Stimulated activated CD4-positive, alpha-beta T cell treated with anti-CD3 and anti-CD28 coated beads, Interleukin-4, amount 100 ng/mL, for 4 hours (primary cell): ENCODE data around the gene CTDSP2.

Source experiments
- DNase-seq, 2 experiments: peaks; one replicate each; pipeline ENCODE4 v3.0.0-alpha.2; 2020

Gene CTDSP2

DNA sequence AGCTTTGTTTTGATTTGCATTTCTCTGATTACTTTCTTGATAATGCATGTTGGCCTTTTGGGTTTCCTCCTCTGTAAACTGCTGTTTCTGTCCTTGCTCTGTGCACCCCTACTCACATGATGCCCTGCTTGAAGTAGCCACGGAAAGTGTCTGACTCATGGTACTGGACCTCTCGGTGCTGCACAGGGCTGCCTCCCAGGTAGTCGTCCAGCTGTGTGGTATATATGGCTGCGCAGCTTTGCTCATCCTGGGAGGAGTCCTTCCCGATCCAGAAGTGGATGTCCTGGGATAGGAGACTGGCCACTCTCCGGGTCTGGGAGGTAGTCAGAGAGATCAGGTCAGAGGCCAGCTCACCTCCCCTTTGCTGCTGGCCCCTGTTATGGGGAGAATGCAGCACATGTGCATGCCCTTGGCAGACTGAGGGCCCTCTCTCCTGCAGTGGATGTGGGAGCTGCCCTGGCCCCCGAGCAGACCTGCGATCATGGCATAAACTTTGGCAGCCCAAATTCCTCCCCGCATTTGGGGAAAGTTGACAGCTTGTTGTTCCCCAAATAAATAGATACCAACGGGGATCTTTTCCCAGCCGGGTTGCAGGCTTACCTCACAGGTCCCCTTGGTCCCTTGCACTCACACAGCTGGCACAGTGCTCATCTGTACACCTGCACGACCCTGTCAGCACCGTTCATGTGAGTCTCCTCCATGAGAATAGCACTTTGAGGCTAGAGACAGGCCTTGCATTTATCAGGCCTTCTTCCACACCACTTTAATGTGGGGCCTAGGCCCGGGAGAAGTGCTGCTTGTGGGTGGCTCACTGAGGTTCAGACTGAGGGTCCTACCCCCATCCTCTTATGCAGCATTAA lies 33.2 kb downstream of the CTDSP2 start:
- no peak for DNase-seq

DNA sequence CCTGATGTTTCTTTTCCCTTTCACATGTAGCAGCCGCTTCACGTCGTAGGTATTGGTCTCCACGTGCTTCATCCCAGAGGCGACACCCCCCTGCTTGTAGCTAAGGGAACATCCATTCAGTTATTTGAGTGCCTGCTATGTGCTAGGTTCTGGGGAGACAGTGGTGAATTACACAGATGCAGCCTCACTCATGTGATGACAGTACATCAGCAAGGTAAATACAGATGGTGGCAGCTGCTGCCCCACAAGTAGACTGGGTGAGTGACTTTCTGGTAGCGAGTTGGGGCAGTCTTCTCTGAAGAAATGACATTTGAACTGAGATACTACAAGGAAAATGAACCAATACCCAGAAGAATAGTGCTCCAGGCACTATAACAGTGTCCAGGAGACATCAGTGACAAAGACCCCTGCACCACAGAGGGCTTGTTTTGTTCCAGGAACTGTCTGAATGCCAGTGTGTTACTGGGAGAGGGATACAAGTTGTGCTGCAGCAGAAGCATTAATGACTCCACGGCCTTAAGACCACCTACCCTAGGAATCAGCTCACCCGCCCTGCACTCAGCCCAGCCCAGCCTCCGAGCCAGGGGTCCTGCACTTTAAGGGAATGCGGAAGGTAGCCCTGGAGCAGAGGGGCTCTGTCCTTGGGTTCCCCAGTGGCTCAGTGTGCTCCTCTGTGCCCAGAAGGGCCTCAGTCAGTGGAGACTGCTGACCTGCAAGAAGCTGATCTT lies 35.3 kb downstream of the CTDSP2 start:
- no peak for DNase-seq

DNA sequence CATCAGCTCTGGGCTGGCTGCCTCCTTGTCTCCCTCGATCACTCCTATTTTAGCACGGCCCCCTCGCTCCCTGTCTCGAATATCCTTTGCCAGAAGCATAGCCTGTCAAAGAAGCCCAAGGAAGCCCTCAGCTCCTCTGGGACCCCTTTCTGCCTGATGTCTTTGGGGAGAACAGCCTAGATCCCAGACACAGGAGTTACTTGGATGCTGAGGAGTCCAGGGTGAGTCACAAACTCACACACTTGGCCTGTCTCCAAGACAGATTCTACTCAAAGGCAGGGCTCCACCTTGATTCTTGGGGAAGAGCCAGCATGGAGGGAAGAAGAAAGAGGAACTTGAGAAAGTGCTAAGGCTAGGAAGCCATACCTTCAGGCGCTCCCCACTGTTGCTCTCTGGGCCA lies 36.1 kb downstream of the CTDSP2 start:
- no peak for DNase-seq

DNA sequence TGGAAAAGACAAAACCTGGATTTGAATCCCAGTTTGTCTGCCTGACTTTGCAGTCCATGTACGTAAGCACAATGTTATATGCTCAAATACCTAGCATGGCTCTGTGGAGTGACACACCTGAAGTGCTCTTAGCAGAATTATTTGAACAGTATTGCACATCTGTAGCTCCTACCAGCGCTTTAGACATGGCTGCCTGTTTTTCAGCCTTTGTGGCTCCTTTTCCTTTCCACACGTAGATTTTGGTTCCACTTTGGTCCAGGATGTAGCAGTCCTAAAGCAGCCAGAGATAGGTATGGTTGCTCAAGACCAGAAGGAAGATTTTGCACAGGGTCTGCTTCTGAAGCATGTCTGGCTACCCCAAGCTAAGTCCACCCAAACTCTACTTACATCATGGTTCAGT lies 37.1 kb downstream of the CTDSP2 start:
- DNase-seq: no peak

DNA sequence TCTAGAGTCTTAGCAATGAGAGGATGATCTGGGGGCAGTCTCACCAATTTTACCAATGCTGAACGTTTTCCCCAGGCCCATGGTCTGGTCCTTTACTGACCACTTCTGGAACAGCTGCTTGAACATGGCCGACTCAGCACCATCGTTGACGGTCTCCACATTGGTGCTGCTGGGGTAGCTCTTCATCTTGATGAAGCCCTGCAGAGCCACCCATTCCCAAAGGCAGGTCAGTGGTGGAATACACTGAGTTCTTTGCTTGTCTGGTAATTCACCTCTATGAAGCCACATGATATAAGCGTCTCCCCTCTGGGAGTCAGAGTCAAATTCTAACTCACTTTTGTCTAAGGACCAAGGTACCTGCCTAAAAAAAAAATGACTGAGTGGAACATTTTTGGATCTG lies 38.2 kb downstream of the CTDSP2 start:
- DNase-seq: no peak

DNA sequence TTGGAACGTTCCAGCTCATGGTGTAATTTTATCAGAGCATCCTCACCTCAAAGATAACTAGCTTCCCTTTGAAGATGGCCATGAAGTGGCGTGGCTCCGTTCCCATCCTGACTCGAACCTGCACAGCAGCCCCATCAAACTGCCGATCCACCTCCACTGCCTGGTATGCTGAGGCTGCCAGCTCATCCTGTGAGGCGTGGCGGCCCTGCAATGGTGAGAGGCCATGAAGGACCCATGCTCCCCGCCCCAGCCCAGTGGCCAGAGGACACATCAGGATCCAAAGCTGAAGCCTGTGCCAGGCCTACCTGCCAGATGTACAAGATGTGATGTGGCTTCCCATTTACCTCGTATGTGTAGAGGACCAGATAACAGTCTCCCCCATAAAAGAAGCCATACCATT lies 39.2 kb downstream of the CTDSP2 start:
- DNase-seq: no peak

DNA sequence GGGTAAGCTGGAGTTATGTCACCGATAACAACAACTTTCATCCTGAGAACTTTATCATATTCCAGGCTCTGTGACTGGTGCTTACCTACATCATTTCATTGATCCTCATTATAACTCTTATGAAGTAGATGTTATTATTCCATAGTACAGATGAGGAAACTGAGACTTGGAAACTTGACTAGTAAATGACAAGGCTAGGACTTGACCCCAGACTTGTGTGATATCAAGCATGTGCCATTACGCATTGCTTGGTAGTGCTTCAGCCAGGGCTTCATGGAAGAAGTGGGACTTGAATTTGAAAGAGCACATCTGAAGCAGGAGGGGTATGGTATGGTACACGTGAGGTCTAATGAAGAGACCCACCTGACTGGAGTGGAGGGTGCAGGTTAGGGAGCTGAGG lies 39.9 kb downstream of the CTDSP2 start:
- DNase-seq: no peak

DNA sequence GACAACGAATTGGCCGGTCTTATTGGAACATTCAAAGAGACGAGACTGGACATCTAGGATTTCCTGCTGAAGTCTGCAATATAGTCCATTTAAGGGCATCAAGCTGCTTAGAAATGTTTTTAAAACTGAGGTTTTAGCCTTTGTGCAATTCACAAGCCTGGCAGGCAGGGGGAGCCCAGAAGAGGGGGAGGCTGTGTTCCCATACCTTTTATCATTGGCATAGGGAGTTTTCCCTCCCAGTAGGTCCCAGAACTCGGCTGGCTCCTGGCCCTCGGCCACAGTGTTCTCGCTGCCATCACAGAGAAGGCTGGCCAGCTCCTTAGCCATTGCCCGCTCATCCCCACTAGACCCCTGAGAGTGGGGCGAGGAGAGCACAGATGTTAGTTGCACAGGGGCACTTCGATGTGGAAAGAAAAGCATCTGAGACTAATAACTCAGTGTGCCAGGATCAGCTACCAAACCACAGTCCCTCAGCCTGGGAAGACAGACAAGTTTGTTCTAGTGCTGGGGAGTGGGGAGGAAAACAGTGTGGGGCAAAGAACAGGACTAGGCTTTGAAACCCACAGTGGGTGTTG lies 43.1 kb downstream of the CTDSP2 start:
- peak in 1 of 2 experiments; percentile 16 for DNase-seq

DNA sequence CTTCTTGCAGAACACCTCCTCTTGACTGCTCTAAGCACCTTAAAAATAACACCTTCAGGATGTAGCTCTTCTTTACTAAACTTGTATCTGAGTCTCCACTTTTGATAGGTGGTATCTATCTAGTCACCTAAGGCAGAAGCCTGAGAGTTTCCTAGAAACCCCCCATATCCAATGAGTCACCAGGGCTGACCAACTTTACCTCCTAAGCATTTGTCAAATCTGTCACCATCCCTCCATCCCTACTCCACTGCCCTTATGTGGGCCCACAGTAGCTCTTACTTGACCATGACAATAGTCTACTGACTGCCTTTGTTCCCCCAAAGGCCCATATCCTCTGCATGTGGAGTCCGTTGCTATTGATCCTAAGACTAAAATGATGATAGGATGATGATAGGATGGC lies 43.9 kb downstream of the CTDSP2 start:
- no peak for DNase-seq

DNA sequence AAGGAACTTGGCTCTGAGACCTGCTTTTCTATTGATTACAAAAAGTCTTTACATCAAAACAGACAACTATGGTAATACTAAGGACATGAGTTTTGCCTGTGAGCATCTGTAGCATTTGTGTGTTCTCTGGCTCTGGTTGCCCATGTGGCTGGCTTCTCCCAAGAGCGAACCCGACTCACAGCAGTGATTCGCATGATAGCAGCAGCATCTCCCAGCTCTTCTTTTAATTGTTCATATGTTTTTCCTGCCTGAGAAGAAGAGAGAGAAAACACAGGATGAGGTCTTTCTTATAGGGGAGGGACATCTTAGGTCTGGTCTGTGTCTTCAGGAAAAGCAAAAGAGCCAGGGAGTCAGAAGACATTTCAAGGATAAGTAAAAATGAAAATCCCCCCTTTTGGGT lies 45.6 kb downstream of the CTDSP2 start:
- no peak for DNase-seq

DNA sequence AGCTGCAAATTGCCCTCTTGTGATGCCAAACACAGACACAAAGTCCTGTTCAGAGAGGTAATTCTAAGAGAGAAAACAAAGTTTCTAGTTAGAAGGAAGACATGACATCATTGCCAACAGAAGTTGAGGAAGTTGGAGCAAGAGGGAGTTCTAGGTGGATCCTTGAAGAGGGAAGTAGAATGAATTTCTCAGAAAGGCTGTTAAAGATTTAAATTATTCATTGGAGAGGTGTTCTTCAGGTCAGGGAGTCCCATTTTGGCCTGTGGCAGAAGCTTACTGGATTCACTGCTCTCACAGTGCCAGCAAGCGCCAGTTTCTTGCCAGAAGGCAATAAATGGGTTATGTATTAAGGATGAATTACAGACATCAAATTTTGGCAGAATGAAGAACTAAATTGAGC lies 48.6 kb downstream of the CTDSP2 start:
- DNase-seq: no peak

DNA sequence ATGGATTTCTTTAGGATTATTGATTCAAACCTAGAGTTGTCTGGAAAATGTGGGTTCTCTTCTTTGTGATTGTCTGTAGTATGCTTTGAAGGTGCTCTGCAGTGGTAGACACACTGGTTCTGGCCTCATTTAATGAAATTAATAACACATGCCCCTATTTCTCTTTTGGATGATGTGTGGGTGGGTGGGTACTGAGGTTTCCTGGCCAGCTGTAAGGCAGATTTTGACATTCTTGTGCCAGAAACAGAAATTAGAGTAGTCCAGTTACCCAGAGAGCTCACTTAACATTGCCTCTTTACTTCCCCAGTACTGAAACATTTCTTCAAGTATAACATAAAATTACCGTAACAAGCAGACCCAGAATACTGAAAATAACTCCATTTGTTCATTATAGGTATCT lies 49.5 kb downstream of the CTDSP2 start:
- no peak for DNase-seq

DNA sequence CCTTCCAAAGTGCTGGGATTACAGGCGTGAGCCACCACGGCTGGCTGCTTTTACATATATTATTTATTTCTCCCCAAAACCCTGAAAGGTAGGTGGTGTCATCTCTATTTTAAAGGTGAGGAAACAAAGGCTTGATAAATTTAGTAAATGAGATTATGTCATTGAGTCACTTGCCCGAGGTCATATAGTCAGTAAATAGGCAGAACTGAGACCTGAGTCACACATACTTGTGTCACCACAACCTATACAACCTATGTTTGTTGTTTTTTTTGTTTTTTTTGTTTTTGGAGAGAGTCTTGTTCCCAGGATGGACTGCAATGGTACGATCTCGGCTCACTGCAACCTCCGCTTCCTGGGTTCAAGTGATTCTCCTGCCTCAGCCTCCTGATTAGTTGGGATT lies 51.2 kb downstream of the CTDSP2 start:
- DNase-seq: no peak

DNA sequence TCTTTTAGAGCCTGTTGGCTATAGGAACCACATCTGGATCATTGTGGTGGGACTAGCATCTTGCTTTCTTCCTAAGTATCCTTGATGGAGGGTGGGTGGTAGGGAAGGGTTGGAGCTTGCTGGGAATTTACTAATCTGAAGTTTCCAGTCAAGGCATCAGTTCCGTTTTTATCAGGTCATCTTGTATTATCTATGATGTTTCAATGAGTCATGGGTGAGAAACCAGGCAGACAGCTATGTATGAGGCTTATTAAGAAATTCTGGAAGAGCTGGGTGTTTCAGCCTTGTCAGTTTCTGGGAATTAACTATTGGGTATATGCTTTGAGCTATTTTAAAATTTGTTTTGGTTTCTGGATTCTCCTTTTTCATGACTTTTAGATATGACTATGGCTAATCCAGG lies 52.6 kb downstream of the CTDSP2 start:
- DNase-seq: no peak

DNA sequence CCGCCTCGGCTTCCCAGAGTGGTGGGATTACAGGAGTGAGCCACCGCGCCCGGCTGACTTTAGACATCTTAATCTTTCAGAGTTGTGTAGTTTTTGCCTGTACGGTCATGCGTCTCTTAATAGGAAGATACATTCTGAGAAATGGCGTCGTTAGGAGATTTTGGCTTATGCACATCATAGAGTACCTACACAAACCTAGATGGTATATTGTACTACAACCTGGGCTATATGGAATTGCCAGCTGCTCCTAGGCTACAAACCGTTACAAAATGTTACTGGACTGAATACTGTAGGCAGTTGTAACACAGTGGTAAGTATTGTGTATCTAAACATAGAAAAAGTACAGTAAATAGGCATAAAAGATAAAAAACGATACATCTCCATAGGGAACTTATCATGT lies 62.7 kb downstream of the CTDSP2 start:
- DNase-seq: no peak

DNA sequence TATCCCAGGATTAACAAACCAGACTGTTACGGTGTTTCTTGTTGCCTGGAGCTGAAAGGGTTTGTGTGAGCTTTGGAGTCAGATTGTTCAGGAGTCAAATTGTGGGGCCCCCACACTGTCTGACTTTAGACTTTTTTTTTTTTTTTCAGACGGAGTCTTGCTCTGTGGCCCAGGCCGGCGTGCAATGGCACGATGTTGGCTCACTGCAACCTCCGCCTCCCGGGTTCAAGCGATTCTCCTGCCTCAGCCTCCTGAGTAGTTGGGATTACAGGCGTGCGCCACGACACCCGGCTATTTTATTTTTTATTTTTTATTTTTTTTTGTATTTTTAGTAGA lies 63.1 kb downstream of the CTDSP2 start:
- DNase-seq: no peak

DNA sequence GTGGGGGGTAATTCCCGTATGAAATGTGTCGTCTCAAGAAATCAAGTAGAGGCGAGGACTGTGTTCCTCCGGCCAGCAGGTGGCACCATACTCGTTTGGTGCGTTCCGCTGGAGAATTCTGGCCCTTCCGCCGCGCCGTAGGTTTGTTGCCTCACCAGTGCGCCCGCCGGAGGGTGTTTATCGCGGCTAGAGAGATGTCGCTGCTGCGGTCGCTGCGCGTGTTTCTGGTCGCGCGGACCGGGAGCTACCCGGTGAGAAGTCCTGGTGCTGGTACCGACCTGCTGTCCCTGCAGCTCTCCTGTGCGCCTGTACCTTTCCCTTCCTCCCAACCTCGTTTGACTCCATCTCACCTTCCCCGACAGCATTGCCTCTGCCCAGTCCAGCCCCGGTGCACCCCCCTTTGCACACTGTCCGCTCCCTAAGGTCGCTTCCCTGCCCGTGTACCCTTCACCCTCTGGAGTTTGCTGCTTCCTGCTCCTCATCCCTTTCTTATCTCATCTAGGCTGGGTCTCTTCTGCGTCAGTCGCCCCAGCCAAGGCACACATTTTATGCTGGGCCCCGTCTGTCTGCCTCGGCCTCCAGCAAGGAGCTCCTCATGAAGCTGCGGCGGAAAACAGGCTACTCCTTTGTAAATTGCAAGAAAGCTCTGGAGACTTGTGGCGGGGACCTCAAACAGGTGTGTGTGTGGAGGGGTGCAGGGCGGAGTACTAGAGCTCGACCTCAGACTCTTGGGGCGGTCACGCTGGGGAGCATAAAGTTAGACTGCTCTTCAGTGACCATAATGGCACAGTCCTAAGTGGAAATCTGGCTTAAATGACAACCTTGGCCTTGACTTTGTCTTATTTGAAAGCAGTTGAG lies 63.7 kb downstream of the CTDSP2 start, which contains the start of gene TSFM:
Gene TSFM, plus strand, starts transcription at position 180 of the 858 bp plus-strand sequence. Its CDS starts 15 bp downstream, at position 195.
- DNase-seq: peak; percentile 93 to 98

DNA sequence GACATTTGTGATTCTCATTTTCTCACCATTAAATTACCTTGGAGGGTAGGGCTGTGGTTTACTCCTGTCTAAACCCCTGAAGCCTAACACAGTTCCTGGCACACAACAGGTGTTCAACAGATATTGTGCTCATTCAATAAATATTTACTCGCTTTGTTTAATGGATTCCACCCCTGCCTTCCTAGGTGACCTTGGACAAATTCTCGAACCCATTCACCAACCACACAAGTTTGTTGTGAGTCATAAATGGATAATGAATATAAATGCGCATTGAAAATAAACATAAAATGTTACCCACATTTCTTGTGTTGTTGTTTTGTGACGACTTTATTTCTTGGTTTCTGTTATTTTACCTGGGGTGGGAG lies 64.3 kb downstream of the CTDSP2 start:
- no peak for DNase-seq

DNA sequence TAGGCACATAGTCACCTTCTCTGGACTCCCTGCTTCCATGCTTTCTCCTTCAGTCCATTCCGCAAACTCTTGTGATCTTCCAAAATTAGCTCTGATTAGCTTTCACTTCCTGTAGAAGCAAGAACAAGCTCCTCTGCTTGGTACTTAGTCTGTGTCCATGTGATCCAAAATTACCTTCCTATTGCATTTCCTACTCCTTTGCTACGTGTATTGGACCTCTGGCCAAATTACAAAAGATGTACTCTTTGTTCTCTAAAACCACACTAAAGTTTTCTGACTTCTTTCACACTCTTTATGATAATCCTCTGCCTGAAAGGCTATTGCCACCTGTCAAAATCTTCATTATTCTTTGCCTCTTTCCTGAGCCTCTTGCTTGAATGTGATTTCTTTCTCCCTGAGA lies 64.7 kb downstream of the CTDSP2 start:
- DNase-seq: no peak

DNA sequence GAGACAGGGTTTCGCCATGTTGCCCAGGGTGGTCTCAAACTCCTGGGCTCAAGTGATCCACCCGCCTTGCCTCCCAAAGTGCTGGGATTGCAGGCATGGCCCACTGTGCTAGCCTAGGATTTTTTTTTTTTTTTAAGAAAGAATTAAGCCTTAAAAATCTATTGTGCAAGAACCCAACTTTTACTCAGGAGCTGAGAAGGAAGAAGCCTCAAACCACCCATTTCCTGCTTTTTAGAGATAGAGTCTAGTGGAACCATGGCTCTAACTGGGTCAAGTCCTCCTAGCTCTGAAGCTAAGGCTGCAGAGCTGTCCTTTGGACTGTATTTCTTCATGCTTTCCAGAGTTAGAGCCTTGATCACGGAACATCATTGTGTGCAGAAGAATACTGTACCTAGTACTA lies 65.3 kb downstream of the CTDSP2 start:
- DNase-seq: no peak

DNA sequence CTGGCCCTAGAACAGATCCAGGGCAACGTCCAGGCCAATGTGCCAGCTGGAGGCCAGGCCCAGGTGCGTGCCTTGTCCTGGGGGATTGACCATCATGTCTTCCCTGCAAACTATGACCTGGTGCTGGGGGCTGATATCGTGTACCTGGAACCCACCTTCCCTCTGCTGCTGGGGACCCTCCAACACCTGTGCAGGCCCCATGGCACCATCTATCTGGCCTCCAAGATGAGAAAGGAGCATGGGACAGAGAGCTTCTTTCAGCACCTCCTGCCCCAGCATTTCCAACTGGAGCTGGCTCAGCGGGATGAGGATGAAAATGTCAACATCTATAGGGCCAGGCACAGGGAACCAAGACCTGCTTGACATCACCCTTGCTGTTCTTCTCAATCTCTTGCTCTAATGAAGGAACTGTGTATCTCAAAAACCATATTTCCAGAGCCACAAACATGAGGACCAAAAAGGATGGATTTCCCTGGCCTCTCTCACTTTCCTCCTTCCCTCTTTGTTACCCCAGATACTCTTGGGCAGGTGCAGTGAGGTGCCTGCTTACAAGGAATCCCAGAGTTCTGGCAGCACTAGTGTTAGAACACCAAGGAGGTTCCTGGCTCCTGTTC lies 66.1 kb downstream of the CTDSP2 start:
- DNase-seq: no peak

DNA sequence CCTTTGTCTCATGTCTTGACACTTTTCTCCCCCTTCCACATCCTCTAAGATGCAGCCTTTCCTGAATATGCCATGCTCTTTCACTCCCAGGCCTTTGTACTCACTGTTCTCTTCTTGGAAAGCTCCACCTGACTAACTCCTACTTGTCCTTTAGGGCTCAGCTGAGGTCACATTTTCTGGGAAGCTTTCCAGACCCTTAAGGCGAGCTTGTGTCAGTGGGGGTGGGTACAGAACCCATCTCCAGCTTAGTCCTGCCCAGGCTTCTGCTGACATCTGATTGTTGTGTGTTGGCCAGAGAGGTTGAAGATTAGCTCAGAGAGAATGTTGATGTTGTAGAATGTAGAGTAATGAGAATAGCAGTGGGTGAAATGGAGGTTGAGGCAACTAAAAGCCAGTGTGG lies 66.8 kb downstream of the CTDSP2 start:
- no peak for DNase-seq

DNA sequence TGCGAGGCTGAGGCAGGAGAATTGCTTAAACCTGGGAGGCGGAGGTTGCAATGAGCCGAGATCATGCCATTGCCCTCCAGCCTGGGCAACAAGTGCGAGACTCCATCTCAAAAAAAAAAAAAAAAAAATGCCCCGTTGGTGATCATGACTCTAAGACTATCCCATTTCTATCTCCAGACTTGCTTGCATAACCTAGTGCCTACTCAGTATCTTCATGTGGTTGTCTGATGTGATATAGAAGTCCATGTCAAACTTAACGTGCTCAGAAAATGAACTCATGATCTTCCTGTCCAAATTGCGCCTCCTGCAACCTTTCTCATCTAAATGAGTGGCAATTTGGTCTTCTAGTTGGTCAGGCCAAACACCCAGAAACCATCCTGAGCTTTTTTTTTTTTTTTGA lies 68.6 kb downstream of the CTDSP2 start:
- DNase-seq: no peak
